GM04503 (cell line): ENCODE results near the gene TBC1D5.

ENCODE experiments used
- DNase-seq: peaks from one replicate; pipeline ENCODE4 v3.0.0-alpha.2; 2012; ENCODE audit warnings: low read depth

TBC1D5 gene

DNA sequence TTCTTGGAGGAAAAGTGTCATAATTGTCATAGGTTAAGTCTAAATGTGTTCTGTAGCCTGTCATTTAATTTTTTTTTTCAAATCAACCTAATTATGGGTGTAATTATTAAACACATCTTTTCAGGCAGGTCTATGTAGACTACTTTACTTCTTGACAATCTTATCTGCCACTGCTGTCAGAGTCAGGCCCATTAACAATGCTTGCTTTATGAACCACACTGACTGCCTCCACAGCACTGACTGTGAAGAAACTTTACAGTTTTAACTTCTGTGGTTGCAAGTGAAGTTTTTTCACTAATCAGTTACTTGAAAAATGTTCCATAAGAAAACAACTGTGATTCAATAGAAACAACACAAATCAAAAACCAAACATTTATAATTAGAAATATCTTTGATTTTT is 449.9 kb downstream of the TBC1D5 start:
- DNase-seq: no peak

- no peak for DNase-seq
These were observed 451.5 kb downstream of the TBC1D5 start for GRCh38 chr3:17290894-17291293.

GRCh38 chr3:17288839-17289399 is 453.5 kb downstream of the TBC1D5 start:
- DNase-seq: no peak

- no peak for DNase-seq
These were observed 455.3 kb downstream of the TBC1D5 start for GRCh38 chr3:17287006-17287689.

GRCh38 chr3:17278006-17278405 is 464.4 kb downstream of the TBC1D5 start:
- no peak for DNase-seq

GRCh38 chr3:17266846-17267245 is 475.6 kb downstream of the TBC1D5 start:
- no peak for DNase-seq

DNA sequence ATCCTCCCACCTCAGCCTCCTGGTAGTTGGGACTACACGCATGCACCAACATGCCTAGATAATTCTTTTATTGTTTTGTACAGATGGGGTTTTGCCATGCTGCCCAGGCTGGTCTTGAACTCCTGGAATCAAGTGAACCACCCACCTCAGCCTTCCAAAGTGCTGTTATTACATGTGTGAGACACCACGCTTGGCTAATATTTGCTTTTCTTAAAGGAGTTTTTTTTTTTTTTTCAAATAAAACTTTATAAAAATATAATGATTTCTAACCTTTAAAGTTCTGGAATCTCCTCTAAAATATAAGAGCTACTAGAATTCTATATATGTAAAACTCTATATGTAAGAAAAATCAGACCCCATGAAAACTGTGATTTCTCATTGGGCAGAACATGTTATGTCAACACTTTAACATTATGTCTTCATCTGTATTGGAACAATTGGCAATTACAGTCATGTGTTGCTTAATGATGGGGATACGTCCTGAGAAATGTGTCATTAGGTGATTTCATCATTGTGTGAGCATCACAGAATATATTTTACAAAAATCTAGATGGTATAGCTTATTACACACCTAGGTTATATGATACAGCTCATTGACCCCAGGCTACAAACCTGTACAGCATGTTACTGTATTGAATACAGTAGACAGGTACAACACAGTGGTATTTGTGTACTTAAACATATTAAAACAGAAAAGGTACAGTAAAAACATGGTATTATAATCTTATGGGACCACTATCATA is 480.6 kb downstream of the TBC1D5 start:
- DNase-seq: no peak

DNA sequence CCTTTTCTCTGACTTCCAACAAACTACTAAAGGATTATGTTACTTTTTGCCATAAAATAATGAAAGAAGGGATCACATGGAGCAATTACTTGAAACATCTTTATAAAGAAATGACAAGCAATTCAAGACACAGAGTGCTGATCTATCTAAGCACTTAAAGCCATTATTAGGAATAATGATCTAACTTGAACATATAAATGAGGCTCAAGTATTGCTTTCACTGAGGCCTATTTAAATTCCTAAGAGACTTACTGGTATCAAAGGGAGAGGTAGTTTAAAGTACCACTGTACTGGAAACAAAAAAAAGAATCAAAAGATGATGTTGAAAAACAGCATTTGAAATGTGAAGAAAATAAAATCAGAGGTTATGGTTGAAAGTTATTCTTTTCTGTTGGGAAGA is 482.2 kb downstream of the TBC1D5 start:
- no peak for DNase-seq

GRCh38 chr3:17259685-17260084 is 482.7 kb downstream of the TBC1D5 start:
- DNase-seq: no peak

DNA sequence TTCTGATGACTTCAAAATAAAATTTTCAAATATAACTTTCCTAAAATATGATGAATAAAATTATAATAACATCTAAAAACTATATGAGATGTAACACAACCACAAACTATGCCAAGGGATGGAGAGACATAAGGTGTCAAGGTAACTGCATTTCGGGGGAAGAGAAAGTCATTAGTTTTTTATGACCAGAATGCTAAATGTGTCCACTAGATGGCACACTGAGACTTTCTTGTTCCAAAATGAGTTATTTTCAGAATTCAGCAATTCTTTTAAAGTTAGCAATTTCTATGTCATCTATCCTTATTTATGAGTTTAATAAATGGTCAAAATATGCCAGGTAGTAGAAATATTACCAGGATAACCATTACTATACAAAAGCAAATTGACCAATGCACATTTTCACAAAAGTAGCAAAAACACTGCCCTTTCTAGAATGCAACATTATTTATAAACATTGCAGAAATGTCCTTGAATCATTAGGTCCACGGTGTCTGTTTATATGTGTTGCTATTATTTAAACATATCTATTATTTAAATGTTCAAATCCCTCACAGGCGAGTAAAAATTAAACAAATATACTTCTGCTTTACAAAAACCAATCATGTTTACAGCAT is 483.5 kb downstream of the TBC1D5 start:
- no peak for DNase-seq

DNA sequence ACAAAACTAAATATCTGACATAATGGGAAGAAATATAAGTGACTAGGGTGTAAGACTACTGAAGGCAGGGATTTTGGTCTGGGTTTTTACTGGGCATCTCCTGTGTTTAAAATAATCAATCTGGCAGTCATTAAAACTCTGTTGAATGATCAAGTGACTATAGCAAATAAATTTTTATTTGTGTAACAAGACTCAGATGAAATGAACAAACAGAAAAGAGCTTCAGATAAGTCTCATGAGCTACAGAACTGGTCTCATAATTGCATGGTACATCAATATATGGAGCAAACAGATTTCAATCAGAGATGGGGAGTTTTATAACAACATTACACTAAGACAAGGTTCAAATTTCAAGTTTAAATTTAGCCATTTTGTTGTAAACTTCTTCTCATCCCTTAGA is 485.2 kb downstream of the TBC1D5 start:
- DNase-seq: no peak

GRCh38 chr3:17243621-17244020 is 498.8 kb downstream of the TBC1D5 start:
- no peak for DNase-seq

DNA sequence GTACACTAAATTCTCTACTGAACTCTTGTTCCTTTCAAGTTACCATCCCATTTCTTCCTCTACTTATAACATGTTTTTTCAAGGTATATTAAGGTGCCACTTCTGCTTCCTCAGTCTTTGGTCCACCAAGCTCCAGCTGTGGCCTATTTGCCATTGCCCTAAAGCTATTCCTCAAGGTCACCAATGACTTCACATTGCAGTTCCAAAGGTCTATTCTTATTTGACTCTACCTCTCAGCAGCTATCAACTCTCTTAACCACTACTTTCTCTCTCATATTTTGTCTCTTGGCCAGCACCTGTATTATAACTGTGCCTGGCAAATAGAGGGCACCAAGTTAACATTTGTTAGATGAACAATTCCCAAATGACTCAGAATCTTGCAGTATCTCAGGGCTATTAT is 503.0 kb downstream of the TBC1D5 start:
- DNase-seq: no peak

GRCh38 chr3:17238023-17238422 is 504.4 kb downstream of the TBC1D5 start:
- DNase-seq: no peak

DNA sequence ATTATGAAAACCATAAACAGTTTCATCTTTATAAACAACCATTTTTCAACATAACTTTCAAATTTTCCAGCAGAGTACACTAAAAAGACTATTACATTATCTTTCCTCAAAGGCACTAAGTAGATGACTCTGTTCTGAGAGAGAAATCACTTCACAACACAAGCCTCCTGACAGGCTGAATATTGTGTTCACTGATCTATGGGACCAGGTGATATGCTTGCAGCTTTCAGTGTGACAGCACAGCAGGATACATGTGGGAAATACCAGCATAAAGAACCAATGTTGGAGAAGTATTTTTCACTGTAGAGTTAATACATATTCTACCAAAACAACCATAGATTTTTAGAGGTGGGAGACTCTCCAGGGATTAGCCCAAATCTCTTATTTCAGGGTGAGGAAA is 507.1 kb downstream of the TBC1D5 start:
- DNase-seq: no peak

DNA sequence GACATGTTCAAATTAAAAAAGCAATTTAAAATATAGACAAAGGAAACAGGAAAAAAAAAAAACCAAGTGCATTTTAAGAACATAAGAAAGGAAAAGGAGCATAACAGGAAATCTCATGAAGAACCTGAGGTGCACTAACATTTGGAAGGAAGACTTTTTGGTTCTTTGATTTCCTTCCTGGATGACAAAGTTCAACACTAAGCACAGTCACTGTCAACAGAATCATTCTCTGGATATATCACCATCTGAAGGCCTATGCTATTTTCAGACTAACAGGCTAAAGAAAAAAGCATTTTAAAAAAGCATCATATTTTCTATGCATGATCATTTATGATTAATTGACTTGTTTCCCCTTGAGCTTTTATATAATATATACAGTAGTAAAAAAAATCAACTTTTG is 508.0 kb downstream of the TBC1D5 start:
- no peak for DNase-seq

DNA sequence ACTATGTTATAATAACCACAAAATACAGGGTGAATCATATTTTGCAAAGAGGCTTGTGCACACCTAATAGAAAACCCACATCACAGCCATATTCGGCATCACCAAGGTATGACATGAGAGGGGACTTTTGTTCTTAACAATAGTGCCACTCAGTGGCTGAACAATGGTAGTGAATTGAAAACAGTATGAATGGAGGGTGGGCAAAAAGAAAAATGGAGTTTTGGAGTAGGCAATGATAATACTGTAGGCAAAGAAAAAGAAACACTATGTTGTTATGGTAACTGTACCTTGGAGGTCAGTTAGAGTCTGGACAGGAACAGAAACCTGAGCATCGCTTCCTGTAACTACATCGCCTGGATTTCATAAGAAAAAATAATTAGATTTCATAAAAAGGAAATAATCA is 509.0 kb downstream of the TBC1D5 start:
- DNase-seq: no peak

GRCh38 chr3:17232442-17232841 is 510.0 kb downstream of the TBC1D5 start:
- DNase-seq: no peak

DNA sequence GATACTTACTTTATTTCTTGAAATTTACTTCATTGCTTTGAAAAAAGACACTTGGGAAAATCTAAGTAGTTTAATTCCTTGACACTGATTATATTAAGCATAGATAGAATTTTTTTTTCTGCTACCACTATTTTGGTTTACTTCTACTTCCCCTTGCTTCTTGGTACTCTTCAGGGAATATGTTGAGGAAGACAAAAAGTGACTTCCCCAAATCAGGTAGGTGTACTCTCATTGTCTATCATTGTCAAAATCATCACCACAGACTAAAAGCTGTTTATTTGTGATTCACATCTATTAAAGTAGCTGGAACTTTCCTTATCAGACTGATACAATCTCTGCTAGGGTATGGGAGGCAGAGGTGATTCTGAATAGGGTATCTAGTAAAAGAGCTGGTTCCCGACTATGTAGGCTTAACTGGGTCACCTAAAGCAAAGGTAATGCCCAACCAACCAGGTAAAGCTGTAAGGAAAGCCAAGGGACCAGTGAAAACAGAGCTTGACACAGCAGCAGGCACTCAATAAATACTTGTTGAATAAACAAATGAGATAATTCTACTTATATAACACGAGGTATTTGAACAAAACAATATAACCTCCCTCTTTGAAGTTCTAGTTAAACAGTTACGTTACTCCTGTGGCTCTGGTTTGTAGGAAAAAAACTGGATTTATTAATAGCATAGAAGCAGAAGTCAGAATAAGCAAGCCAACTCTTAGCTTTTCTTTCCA is 510.7 kb downstream of the TBC1D5 start:
- DNase-seq: no peak

GRCh38 chr3:17227472-17227871 is 515.0 kb downstream of the TBC1D5 start:
- DNase-seq: no peak

GRCh38 chr3:17221529-17221928 is 520.9 kb downstream of the TBC1D5 start:
- no peak for DNase-seq

- no peak for DNase-seq
These were observed 522.8 kb downstream of the TBC1D5 start for GRCh38 chr3:17219593-17219992.
